Measurements from ENCODE around the gene TUBB2B. TPM values are rescaled to one million over a fixed set of nuclear protein-coding genes. Genes with fewer than 3 reads are reported as not detected.

TUBB2B gene
- total RNA-seq, 1 donor from 2014 or later: 144 TPM

GRCh38 chr6:3231247-3232016 is 4.0 kb upstream of the TUBB2B start:
- no peak for TF ChIP-seq CTCF (IDR thresholded peaks at IDR 0.05; ENCODE audit: insufficient read depth, low read depth, low read length)
- peak; percentile 37 for TF ChIP-seq EZH2 (IDR thresholded peaks at IDR 0.05; ENCODE audit: insufficient read depth, low read length)
- Mint-ChIP-seq H3K4me1 (ENCODE audit: low read depth, unreplicated experiment) (peaks cover 18% of the 10 kb centered on the region), H3K27me3 (ENCODE audit: low read depth, unreplicated experiment) (peaks cover 10% of the 10 kb centered on the region), H3K4me3 (ENCODE audit: unreplicated experiment) (peak overlapping the region; percentile 85), H3K9me3 (ENCODE audit: unreplicated experiment) (no peaks in the 10 kb centered on the region), H3K36me3 (ENCODE audit: low read depth, unreplicated experiment) (no peaks in the 10 kb centered on the region), H3K27ac (ENCODE audit: unreplicated experiment) (peak overlapping the region; percentile 85)
- Histone ChIP-seq H4K20me1 (ENCODE audit: insufficient read depth, low read length) (peaks cover 3% of the 10 kb centered on the region), H3K79me2 (ENCODE audit: insufficient read depth, low read length) (peaks cover 3% of the 10 kb centered on the region), H3K4me3 (ENCODE audit: insufficient read depth, low read depth, low read length) (peak overlapping the region; percentile 77), H2AFZ (ENCODE audit: low read depth, low read length) (peak overlapping the region; percentile 98), H3K4me2 (ENCODE audit: low read length) (peak overlapping the region; percentile 97), H3K27me3 (ENCODE audit: insufficient read depth, low read length) (peaks cover 61% of the 10 kb centered on the region), H3K4me1 (ENCODE audit: insufficient read depth, low read length) (peaks cover 35% of the 10 kb centered on the region), H3K9me3 (ENCODE audit: insufficient read depth, low read depth, low read length) (no peaks in the 10 kb centered on the region), H3K9ac (ENCODE audit: low read length) (peak overlapping the region; percentile 80), H3K36me3 (ENCODE audit: insufficient read depth, low read length) (no peaks in the 10 kb centered on the region), H3K27ac (ENCODE audit: low read depth, low read length) (peak overlapping the region; percentile 39)
- DNase-seq (ENCODE audit: low read depth) (peak; percentile 59), FAIRE-seq (no peak)

DNA sequence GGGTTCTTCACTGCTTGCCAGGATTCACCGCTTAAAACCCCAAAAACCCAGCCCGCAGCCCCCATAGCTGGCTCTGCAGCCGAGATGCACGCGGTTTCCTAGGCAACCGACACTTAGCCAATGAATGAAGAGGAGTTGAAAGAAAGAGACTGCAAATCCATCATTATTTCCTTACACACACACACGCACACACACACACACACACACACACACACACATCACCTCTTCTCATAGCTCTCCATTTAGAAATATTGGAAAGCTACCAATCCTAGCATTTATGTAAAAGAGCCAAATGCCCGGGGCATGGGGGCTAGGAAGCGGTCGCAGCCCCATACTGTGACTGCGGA is 3.4 kb upstream of the TUBB2B start:
- H3K4me1 ChIP-seq (ENCODE audit: insufficient read depth, low read length): peaks cover 35% of the 10 kb centered on the region
- H3K79me2 ChIP-seq (ENCODE audit: insufficient read depth, low read length): peaks cover 8% of the 10 kb centered on the region
- Mint-ChIP-seq H3K27me3 (ENCODE audit: low read depth, unreplicated experiment) (peaks cover 10% of the 10 kb centered on the region), H3K4me3 (ENCODE audit: unreplicated experiment) (peak overlapping the region; percentile 85), H3K9me3 (ENCODE audit: unreplicated experiment) (no peaks in the 10 kb centered on the region), H3K4me1 (ENCODE audit: low read depth, unreplicated experiment) (peaks cover 20% of the 10 kb centered on the region), H3K36me3 (ENCODE audit: low read depth, unreplicated experiment) (peaks cover 2% of the 10 kb centered on the region), H3K27ac (ENCODE audit: unreplicated experiment) (peak overlapping the region; percentile 35)
- H3K4me3 ChIP-seq (ENCODE audit: insufficient read depth, low read depth, low read length): peak overlapping the region; percentile 77
- no peaks in the 10 kb centered on the region for H3K9me3 ChIP-seq (ENCODE audit: insufficient read depth, low read depth, low read length)
- peaks cover 67% of the 10 kb centered on the region for H3K27me3 ChIP-seq (ENCODE audit: insufficient read depth, low read length)
- TF ChIP-seq EZH2 (IDR thresholded peaks at IDR 0.05; ENCODE audit: insufficient read depth, low read length) (no peak), CTCF (IDR thresholded peaks at IDR 0.05; ENCODE audit: insufficient read depth, low read depth, low read length) (no peak)
- H4K20me1 ChIP-seq (ENCODE audit: insufficient read depth, low read length): peaks cover 9% of the 10 kb centered on the region
- no peak overlapping the region for H3K27ac ChIP-seq (ENCODE audit: low read depth, low read length)
- peak overlapping the region; percentile 97 for H3K4me2 ChIP-seq (ENCODE audit: low read length)
- no peaks in the 10 kb centered on the region for H3K36me3 ChIP-seq (ENCODE audit: insufficient read depth, low read length)
- DNase-seq (ENCODE audit: low read depth) (peak; percentile 46), FAIRE-seq (no peak)
- peak overlapping the region; percentile 80 for H3K9ac ChIP-seq (ENCODE audit: low read length)
- peak overlapping the region; percentile 98 for H2AFZ ChIP-seq (ENCODE audit: low read depth, low read length)
